ENCODE measurements around the gene BHLHE40. TPM values are rescaled to one million over a fixed set of nuclear protein-coding genes. Genes with fewer than 3 reads are reported as not detected.

Gene BHLHE40
- polyA plus RNA-seq, 1 of the 3 experiments (the other 2 are of a cell fraction): 62.2 TPM

GRCh38 chr3:4949004-4949403, 30.2 kb upstream of the BHLHE40 start:
- DNase-seq: no peak
- Histone ChIP-seq H2AFZ (ENCODE audit: low read depth) (no peak overlapping the region), H3K27me3 (ENCODE audit: insufficient read depth) (no peaks in the 10 kb centered on the region), H3K79me2 (ENCODE audit: insufficient read depth) (no peaks in the 10 kb centered on the region), H3K36me3 (replicated peaks in 1 of 2; ENCODE audit: control insufficient read depth in 1 of 2, insufficient read depth in 2 of 2, low read length in 1 of 2) (no peaks in the 10 kb centered on the region), H3K9me3 (no peaks in the 10 kb centered on the region), H3K27ac (ENCODE audit: low read depth in 2 of 2, low read length in 1 of 2) (no peak overlapping the region), H3F3A (replicated peaks; ENCODE audit: insufficient read depth) (no peaks in the 10 kb centered on the region), H3K4me3 (ENCODE audit: low read depth in 2 of 2, low read length in 1 of 2) (no peak overlapping the region), H3K4me1 (ENCODE audit: control insufficient read depth in 1 of 2, insufficient read depth in 2 of 2, low read depth in 1 of 2, low read length in 1 of 2) (no peaks in the 10 kb centered on the region), H4K20me1 (ENCODE audit: insufficient read depth) (no peaks in the 10 kb centered on the region), H3K9ac (no peak overlapping the region), H3K9me2 (no peaks in the 10 kb centered on the region), H3K4me2 (no peak overlapping the region)
- TF ChIP-seq TCF12 (IDR thresholded peaks at IDR 0.05) (no peak), RXRA (IDR thresholded peaks at IDR 0.05; ENCODE audit: borderline replicate concordance, low read depth) (no peak), IRF3 (IDR thresholded peaks at IDR 0.05; ENCODE audit: low read depth, low read length) (no peak), USF2 (IDR thresholded peaks at IDR 0.05; ENCODE audit: borderline replicate concordance, low read depth, low read length) (no peak), TEAD4 (IDR thresholded peaks at IDR 0.05; ENCODE audit: borderline replicate concordance, insufficient read depth) (no peak), RAD21 (IDR thresholded peaks at IDR 0.05; ENCODE audit: low read length) (no peak)
- WGBS (ENCODE audit: low lambda C conversion rate): 100% methylated on average over 2 of the region's 2 CpGs
- ChIA-PET POLR2A (no interaction called here), CTCF (interaction anchor here (0.7 to 1.4 kb wide), 2 partner anchors 27 to 31 kb away, joined by 3 read pairs; no protein-coding TSS in a partner anchor)

GRCh38 chr3:4949659-4950058, 29.6 kb upstream of the BHLHE40 start:
- no peak overlapping the region for H3K9ac ChIP-seq
- no peak overlapping the region for H3K4me2 ChIP-seq
- H3K36me3 ChIP-seq (replicated peaks in 1 of 2; ENCODE audit: control insufficient read depth in 1 of 2, insufficient read depth in 2 of 2, low read length in 1 of 2): no peaks in the 10 kb centered on the region
- no peak overlapping the region for H3K4me3 ChIP-seq (ENCODE audit: low read depth in 2 of 2, low read length in 1 of 2)
- DNase-seq: no peak
- H3F3A ChIP-seq (replicated peaks; ENCODE audit: insufficient read depth): no peaks in the 10 kb centered on the region
- H3K27me3 ChIP-seq (ENCODE audit: insufficient read depth): no peaks in the 10 kb centered on the region
- ChIA-PET CTCF (interaction anchor here (1.4 kb wide), 1 partner anchor 31 kb away, joined by 3 read pairs; no protein-coding TSS in a partner anchor), POLR2A (no interaction called here)
- no peak overlapping the region for H2AFZ ChIP-seq (ENCODE audit: low read depth)
- no peak for TF ChIP-seq JUND (IDR thresholded peaks at IDR 0.05)
- TF ChIP-seq RXRA (IDR thresholded peaks at IDR 0.05; ENCODE audit: borderline replicate concordance, low read depth): no peak
- no peak for TF ChIP-seq CHD2 (IDR thresholded peaks at IDR 0.05; ENCODE audit: low read length, partially characterized antibody)
- TF ChIP-seq SMC3 (IDR thresholded peaks at IDR 0.05; ENCODE audit: low read depth, low read length): no peak
- no peak for TF ChIP-seq NRF1 (IDR thresholded peaks at IDR 0.05; ENCODE audit: low read depth, low read length)
- no peak for TF ChIP-seq TCF12 (IDR thresholded peaks at IDR 0.05)
- TF ChIP-seq SIN3A (IDR thresholded peaks at IDR 0.05; ENCODE audit: borderline replicate concordance, low read depth, low read length): no peak
- no peak for TF ChIP-seq FOXM1 (IDR thresholded peaks at IDR 0.05; ENCODE audit: low read depth)
- TF ChIP-seq ELF1 (IDR thresholded peaks at IDR 0.05): no peak
- no peak for TF ChIP-seq RCOR1 (IDR thresholded peaks at IDR 0.05; ENCODE audit: low read length)
- no peak for TF ChIP-seq GABPA (IDR thresholded peaks at IDR 0.05; ENCODE audit: low read depth)
- TF ChIP-seq USF2 (IDR thresholded peaks at IDR 0.05; ENCODE audit: borderline replicate concordance, low read depth, low read length): no peak
- TF ChIP-seq TAF1 (IDR thresholded peaks at IDR 0.05; ENCODE audit: borderline replicate concordance, low read depth, low read length): no peak
- no peak for TF ChIP-seq MXI1 (IDR thresholded peaks at IDR 0.05; ENCODE audit: low read depth, low read length)
- no peak for TF ChIP-seq FOXJ3 (CRISPR knock-in tag; IDR thresholded peaks at IDR 0.05)
- TF ChIP-seq MEF2A (IDR thresholded peaks at IDR 0.05; ENCODE audit: borderline replicate concordance, low read depth): no peak
- H3K79me2 ChIP-seq (ENCODE audit: insufficient read depth): no peaks in the 10 kb centered on the region
- H3K27ac ChIP-seq (ENCODE audit: low read depth in 2 of 2, low read length in 1 of 2): no peak overlapping the region
- H3K9me2 ChIP-seq: no peaks in the 10 kb centered on the region
- H3K4me1 ChIP-seq (ENCODE audit: control insufficient read depth in 1 of 2, insufficient read depth in 2 of 2, low read depth in 1 of 2, low read length in 1 of 2): no peaks in the 10 kb centered on the region; a peak in 1 of 4 replicates
- WGBS (ENCODE audit: low lambda C conversion rate): 64% methylated on average over 2 of the region's 2 CpGs
- no peaks in the 10 kb centered on the region for H3K9me3 ChIP-seq
- H4K20me1 ChIP-seq (ENCODE audit: insufficient read depth): no peaks in the 10 kb centered on the region
